ENCODE data around the gene GPR82. TPM values are rescaled to one million over a fixed set of nuclear protein-coding genes. Genes with fewer than 3 reads are reported as not detected.

The GPR82 gene
- total and polyA plus RNA-seq, 8 donors, result 0.04 to 0.62 (median 0.24) TPM; not detected in 3

GRCh38 chrX:41707218-41707617 is 16.8 kb upstream of the GPR82 start:
- no peaks in the 10 kb centered on the region for H3K36me3 ChIP-seq
- 57 to 98% methylated on average over 1 of the region's 1 CpG for WGBS, 2 donors
- H3K4me1 ChIP-seq, result no peaks in the 10 kb centered on the region
- intact Hi-C loops (cut with DNase I), result no loop called here
- no peak for DNase-seq
- no peak overlapping the region for H3K27ac ChIP-seq
- no peaks in the 10 kb centered on the region for H3K27me3 ChIP-seq
- no peak for ATAC-seq
- no peak for FAIRE-seq
- H3K9me3 ChIP-seq, result no peaks in the 10 kb centered on the region
- no peak overlapping the region for H3K4me3 ChIP-seq
- no peak for TF ChIP-seq CTCF (IDR thresholded peaks at IDR 0.05)

- H3K9me3 ChIP-seq, result no peaks in the 10 kb centered on the region
- no peaks in the 10 kb centered on the region for H3K4me1 ChIP-seq
- no peak overlapping the region for H3K27ac ChIP-seq
- ATAC-seq (no peak), DNase-seq (no peak), FAIRE-seq (no peak)
- TF ChIP-seq CTCF (IDR thresholded peaks at IDR 0.05), result no peak
- WGBS, 2 donors, result 49 to 91% methylated on average over 3 of the region's 3 CpGs
- H3K4me3 ChIP-seq, result no peak overlapping the region
- no peaks in the 10 kb centered on the region for H3K27me3 ChIP-seq
- intact Hi-C loops (cut with DNase I), result no loop called here
- no peaks in the 10 kb centered on the region for H3K36me3 ChIP-seq
Observed at GRCh38 chrX:41708486-41708885, 15.5 kb upstream of the GPR82 start.

GRCh38 chrX:41711021-41711667 is 12.8 kb upstream of the GPR82 start:
- 70 to 92% methylated on average over 5 of the region's 5 CpGs for WGBS, 2 donors
- H3K27ac ChIP-seq, result no peak overlapping the region
- intact Hi-C loops (cut with DNase I), result no loop called here
- H3K9me3 ChIP-seq, result no peaks in the 10 kb centered on the region
- DNase-seq (no peak), ATAC-seq (no peak), FAIRE-seq (no peak)
- H3K27me3 ChIP-seq, result no peaks in the 10 kb centered on the region
- TF ChIP-seq CTCF (IDR thresholded peaks at IDR 0.05), result no peak
- no peaks in the 10 kb centered on the region for H3K4me1 ChIP-seq
- H3K4me3 ChIP-seq, result no peak overlapping the region
- no peaks in the 10 kb centered on the region for H3K36me3 ChIP-seq

- H3K9me3 ChIP-seq, result no peaks in the 10 kb centered on the region
- WGBS, 2 donors, result 91 to 95% methylated on average over 5 of the region's 5 CpGs
- no peak for TF ChIP-seq CTCF (IDR thresholded peaks at IDR 0.05)
- DNase-seq (no peak), FAIRE-seq (no peak), ATAC-seq (no peak)
- no peaks in the 10 kb centered on the region for H3K4me1 ChIP-seq
- H3K4me3 ChIP-seq, result no peak overlapping the region
- no peak overlapping the region for H3K27ac ChIP-seq
- intact Hi-C loops (cut with DNase I), result no loop called here
- H3K36me3 ChIP-seq, result no peaks in the 10 kb centered on the region
- no peaks in the 10 kb centered on the region for H3K27me3 ChIP-seq
Observed at GRCh38 chrX:41716222-41716621, 7.8 kb upstream of the GPR82 start.

GRCh38 chrX:41716767-41717473 is 7.1 kb upstream of the GPR82 start:
- Histone ChIP-seq H3K27ac (no peak overlapping the region), H3K4me1 (no peaks in the 10 kb centered on the region), H3K27me3 (no peaks in the 10 kb centered on the region), H3K9me3 (no peaks in the 10 kb centered on the region), H3K4me3 (no peak overlapping the region), H3K36me3 (no peaks in the 10 kb centered on the region)
- DNase-seq (no peak), FAIRE-seq (no peak), ATAC-seq (no peak)
- TF ChIP-seq CTCF (IDR thresholded peaks at IDR 0.05), result no peak
- WGBS, 2 donors, result 85 to 86% methylated on average over 12 of the region's 12 CpGs
- intact Hi-C loops (cut with DNase I), result no loop called here
